GM18907 (cell line): ENCODE data around the gene PLXNC1.
"Not testable (repeated sequence)": the region's sequence is repeated elsewhere in the genome, so short reads cannot be mapped to it uniquely, and the experiment has no call there.

ENCODE experiments used
- ATAC-seq: cut with Tn5 transposase; IDR thresholded peaks from one replicate; pipeline ENCODE4 v1.9.1; 2021; ENCODE audit warnings: mild to moderate bottlenecking, moderate library complexity; ENCODE audit not compliant: unreplicated experiment

PLXNC1 gene

GRCh38 chr12:94284859-94285258 is 136.5 kb downstream of the PLXNC1 start:
- ATAC-seq = no peak

GRCh38 chr12:94285943-94286582 is 137.7 kb downstream of the PLXNC1 start:
- no peak for ATAC-seq

DNA sequence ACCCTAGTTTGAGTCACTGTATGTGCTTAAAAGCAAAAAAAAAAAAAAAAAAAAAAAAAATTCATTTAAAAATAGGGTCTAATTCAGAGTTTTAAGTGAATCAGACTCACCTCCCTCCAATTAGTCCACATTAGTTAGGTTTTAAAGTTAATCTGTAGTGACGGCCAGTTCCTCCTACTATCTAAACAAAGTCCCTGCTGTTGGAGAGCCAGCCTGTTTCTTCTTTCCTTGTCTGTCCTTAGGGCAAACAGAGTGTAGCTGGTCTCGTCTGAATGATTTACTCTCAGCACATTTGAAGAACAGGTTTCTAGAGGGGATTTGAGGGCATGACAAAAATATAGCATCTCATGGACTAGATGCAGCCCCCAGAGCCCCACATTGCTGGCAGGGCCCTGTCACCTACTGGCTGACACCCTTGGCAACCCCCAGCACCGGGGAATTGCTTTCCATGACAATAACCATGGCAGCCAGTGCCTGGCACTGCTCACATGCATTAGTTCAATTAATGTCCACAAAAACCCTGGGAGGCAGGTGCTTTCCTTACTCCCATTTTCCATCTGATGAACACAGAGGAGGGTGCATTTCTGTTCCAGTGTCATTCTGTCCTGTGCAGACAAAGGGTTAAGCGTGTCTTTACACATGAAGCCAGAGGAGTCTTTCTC is 138.3 kb downstream of the PLXNC1 start:
- no peak for ATAC-seq

GRCh38 chr12:94287245-94287628 is 138.9 kb downstream of the PLXNC1 start:
- ATAC-seq = no peak

DNA sequence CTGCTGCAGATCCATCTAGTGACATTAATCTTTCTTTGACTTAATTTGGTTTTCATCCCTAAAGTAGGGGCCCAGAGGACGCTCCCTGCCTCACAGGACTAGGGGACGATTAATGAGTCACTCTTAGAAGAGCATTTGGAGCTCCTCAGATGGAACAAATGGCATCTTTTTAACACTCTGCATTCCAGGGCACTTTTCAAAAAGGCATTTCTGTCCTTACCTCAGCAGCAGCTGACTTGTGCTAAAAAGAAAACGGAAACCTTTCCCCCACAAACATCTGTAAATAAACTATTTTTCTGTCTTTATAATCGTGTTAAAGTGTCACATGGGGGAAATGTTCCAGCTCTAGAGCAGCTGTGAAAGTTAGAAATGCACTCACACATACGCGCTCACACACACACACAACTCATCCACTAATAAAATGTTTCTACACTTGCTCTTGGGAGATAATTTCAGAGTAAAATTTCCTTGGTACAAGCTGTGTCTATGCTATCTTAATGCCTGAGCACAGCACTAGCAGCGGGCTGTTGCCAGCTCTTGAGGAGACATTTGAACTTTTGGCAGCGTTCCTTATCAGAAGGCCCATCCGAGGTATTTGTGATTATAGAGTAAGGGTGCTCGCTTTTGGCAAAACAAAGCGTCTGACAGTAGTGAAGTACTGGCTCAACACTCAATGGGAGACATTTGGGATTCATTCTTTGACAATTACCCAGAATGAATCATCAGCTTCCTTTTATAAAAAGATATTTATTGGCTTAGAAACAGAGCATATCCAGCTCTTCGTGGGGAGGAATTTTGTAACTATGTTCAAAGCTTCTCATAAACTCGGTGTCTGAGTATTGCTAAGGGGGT is 141.3 kb downstream of the PLXNC1 start:
- ATAC-seq = no peak

DNA sequence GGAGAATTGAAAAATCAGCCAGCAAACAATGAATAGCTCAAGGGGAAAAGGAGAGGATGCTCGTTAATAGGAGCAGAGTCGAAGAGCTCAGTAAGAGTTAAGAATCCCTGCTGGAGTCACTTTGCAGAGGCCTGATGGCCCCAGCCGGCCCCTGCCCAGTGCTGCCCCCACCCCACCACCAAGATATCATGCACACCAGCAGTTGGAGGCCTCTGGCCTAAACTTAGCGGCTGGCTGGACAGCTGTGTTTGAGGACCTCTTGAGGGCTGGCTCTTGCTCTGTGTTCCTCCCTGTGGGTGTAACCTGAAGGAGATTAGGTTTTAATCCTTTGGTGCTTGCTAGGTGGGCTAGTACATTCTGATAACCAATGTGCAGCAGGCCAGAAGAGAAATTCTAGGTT is 142.0 kb downstream of the PLXNC1 start:
- no peak for ATAC-seq

GRCh38 chr12:94297096-94297699 is 148.8 kb downstream of the PLXNC1 start:
- no peak for ATAC-seq

DNA sequence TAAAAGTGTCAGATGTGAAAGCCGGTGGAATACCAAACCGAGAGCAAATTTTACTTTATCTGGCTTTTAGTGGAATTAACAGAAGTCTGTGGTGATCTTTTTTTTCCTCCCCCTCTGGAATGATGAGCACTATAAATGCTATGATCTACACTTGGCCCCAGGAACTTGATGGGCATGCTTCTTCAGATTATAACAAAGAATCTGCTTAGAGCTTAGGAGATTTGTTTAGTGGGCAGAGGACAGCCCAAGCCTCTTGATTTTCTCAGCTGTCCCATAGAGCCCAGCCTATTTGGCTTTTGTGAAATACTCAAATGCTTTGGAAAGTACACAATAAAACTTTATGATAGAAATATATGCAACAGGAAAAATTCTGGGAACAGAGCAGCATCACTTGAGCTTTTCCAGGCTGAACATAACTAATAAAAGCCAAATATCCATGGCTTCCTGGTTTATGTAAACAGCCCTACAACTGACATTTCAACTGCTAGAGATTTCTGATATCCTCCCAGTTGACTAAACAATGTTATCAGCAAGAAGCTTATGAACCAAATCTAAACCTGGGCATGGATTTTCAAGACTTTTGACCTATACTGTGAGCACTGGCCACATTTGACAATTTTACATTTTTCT is 149.6 kb downstream of the PLXNC1 start:
- no peak for ATAC-seq

DNA sequence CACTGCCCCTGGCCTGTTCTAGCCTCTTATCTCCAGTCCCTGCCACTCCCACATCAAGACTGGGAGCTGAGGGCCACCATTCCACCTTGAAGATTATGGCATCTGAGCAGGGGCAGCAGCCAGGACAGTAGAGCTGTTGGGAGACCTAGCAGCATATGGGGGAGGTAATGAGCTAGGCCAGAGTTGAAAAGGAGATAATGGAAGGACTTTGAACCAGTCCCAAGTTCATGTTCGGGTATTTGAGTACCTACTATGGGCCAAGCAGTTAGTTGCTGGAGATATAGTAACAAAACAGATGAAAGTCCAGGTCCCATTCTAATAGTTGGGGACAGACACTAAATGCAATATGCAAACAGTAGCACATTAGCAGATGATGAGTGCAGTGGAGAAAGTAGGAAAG is 151.5 kb downstream of the PLXNC1 start:
- ATAC-seq = no peak

DNA sequence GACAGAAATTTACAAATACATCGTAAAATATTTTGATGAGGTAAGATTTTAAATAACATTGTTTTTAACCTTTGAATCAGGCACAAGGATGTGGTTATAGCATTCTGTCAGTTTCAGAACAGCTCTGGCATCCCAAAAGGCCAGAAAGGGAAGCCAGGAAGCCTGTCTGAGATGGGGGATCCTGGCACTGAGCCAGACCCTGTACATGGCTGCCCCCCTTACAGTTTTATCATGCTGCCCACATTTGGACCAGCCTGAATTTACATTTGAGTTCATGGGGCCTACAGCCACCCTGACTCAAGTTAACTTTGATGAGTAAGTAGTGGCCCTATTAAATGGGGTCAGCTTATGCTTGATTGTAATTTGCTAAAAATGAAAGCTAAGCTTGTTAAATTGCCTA is 155.6 kb downstream of the PLXNC1 start:
- no peak for ATAC-seq

DNA sequence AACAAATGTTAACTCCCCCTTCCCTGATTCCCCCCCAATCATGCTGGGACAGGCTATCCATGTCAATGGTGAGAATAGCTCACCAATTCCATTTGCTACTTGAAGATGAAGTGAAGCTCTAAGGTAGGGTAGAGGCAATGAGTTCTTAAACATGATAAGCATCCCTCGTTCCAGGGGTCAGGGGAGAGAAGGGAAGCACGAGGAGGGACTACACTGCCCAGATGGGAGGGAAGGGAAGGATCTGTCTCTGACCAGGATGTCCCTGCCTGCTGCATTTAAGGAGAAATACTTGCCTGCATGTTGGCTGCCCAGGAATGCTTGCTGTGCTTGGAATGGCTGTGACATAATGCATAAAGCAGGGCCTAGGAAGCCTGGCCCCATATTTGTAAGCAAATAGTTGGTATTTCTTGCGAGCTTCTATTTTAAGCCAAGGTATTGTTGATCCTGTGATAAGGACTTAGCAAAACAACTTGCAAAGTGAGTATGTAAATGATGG is 156.2 kb downstream of the PLXNC1 start:
- ATAC-seq = no peak

GRCh38 chr12:94305130-94305957 is 157.0 kb downstream of the PLXNC1 start:
- ATAC-seq = peak; percentile 47

DNA sequence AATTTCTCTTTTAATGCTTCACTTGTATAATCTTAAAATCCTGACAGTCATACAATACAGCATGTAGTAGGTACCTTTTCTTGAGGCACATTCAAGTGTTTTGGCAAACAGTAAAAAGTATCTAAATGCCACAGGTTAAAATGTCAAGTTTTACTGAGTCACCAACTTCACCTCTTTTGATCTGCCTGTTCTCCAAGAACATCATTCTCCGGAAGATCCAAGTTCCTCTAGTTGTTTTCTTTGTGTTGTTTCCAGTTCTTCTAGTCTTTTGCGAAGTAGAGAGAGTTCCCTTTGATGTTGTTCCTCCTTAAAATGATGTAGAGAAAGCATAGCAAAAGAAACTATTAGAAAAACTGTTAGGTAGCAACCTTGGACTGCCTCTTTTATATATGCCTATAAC is 160.2 kb downstream of the PLXNC1 start:
- ATAC-seq = no peak

DNA sequence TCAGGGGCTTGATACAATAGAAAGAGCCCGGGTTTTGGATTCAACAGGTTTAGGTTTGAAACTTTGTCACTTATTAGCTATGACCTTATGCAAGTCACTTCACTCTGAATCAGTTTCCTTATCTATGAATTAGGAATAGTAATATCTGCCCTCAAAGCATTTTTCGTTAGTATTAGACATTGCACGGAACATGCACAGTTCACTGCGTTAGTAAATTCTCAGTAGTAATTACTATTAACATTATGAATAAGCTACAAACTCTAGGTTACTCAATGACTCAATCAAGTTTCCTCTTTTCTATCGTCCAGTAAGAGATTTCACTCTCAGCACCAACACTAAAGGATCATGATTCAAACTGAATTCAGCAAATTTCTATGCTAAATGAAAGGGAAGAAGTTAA is 161.0 kb downstream of the PLXNC1 start:
- peak; percentile 87 for ATAC-seq

DNA sequence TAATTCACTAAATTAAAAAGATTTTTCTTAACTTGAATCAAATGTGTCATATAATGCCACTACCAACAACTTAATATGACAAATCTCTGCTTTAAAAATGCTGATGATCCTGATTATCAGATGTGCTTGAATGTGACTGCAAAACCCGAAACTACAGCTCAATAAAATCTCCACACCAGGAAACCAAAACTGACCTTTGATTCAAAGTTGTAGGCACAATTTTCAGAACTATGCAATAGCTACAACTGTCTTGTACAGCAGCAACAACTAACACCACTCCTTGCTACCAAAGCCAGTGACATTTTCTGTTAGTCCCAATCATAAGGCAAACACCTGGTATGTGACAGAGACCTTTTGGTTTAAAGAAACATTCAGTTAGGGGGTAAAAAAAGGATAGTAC is 164.0 kb downstream of the PLXNC1 start:
- ATAC-seq = no peak

DNA sequence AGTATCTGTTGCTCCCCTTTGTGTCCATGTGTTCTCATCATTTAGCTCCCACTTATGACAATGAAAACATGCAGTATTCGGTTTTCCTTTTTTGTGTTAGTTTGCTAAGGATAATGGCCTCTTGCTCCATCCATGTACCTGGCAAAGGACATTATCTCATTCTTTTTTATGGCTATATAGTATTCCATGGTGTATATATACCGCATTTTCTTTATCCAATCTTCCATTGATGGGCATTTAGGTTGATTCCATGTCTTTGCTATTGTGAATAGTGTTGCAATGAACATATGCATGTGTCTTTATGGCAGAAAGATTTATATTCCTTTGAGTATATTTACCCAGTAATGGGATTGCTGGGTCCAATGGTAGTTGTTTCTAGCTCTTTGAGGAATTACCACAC is 168.2 kb downstream of the PLXNC1 start:
- ATAC-seq = not testable (repeated sequence)

DNA sequence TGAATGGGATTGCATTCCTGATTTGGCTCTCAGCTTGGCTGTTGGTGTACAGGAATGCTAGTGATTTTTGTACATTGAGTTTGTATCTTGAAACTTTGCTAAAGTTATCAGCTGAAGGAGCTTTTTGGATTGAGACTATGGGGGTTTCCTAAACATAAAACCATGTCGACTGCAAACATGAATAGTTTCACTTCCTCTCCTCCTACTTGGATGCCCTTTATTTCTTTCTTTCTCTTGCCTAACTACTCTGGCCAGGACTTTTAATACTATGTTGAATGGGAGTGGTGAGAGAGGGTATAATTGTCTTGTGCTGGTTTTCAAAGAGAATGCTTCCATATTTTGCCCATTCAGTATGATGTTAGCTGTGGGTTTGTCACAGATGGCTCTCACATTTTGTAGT is 169.8 kb downstream of the PLXNC1 start:
- ATAC-seq = no peak

GRCh38 chr12:94320109-94320508 is 171.7 kb downstream of the PLXNC1 start:
- ATAC-seq = no peak

GRCh38 chr12:94322346-94322745 is 174.0 kb downstream of the PLXNC1 start:
- no peak for ATAC-seq

DNA sequence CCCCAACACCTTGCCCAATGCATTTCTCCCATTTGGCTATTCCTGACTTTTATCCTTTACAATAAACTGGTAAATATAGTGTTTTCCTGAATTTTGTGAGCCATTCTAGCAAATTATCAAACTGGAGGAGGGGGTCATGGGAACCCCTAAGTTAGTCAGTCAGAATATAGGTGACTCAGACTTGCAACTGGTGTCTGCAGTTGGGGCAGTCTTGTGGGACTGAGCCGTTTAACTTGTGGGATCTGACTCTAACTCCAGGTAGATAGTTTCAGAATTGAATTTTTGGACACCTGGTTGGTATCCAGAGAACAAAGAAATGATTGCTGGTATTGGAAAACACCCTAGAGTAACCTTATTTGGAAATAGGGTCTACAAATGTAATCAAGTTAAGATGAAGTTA is 177.9 kb downstream of the PLXNC1 start:
- ATAC-seq = no peak
